ENCODE data around the gene RASSF5. TPM values are rescaled to one million over a fixed set of nuclear protein-coding genes. Genes with fewer than 3 reads are reported as not detected.
A peak's percentile ranks its signal among the peaks of the same experiment; 100 is the strongest.

RASSF5 gene
- total RNA-seq, result 220 and 221 TPM in 2 replicates

- intact Hi-C loops (cut with micrococcal nuclease), result loop anchor here (2.0 to 10.0 kb wide), 4 partner anchors 49 to 397 kb away; no protein-coding TSS in a partner anchor
- Mint-ChIP-seq H3K27ac (peak within 1 kb of the TSS; percentile 47), H3K36me3 (ENCODE audit: low read depth) (peaks cover 6% of the 10 kb centered on the region), H3K9me3 (no peaks in the 10 kb centered on the region), H3K4me3 (peak within 1 kb of the TSS; percentile 78), H3K27me3 (ENCODE audit: insufficient read depth) (peaks cover 17% of the 10 kb centered on the region), H3K4me1 (ENCODE audit: low read depth) (peaks cover 54% of the 10 kb centered on the region)
- DNase-seq (ENCODE audit: low spot score), result peak; percentile 82
These were observed at the start of gene RASSF5 for GRCh38 chr1:206507284-206508129. Gene RASSF5, plus strand, starts transcription at chr1:206507531. Its CDS starts 72 bp downstream, at chr1:206507603.

- Mint-ChIP-seq H3K27ac (peak overlapping the region; percentile 45), H3K4me3 (no peak overlapping the region), H3K36me3 (ENCODE audit: low read depth) (peaks cover 51% of the 10 kb centered on the region), H3K27me3 (ENCODE audit: insufficient read depth) (no peaks in the 10 kb centered on the region), H3K4me1 (ENCODE audit: low read depth) (peaks cover 47% of the 10 kb centered on the region), H3K9me3 (no peaks in the 10 kb centered on the region)
- intact Hi-C loops (cut with micrococcal nuclease), result no loop called here
- DNase-seq (ENCODE audit: low spot score), result no peak
These were observed 47.6 kb upstream of the RASSF5 start for GRCh38 chr1:206459703-206460102.

- H3K27me3 Mint-ChIP-seq (ENCODE audit: insufficient read depth), result no peaks in the 10 kb centered on the region
- intact Hi-C loops (cut with micrococcal nuclease), result no loop called here
- H3K27ac Mint-ChIP-seq, result no peak overlapping the region
- no peaks in the 10 kb centered on the region for H3K9me3 Mint-ChIP-seq
- peaks cover 41% of the 10 kb centered on the region for H3K36me3 Mint-ChIP-seq (ENCODE audit: low read depth)
- no peak for DNase-seq (ENCODE audit: low spot score)
- H3K4me3 Mint-ChIP-seq, result no peak overlapping the region
- peaks cover 50% of the 10 kb centered on the region for H3K4me1 Mint-ChIP-seq (ENCODE audit: low read depth)
These were observed 46.4 kb upstream of the RASSF5 start for GRCh38 chr1:206460836-206461426.

- Mint-ChIP-seq H3K27ac (no peak overlapping the region), H3K36me3 (ENCODE audit: low read depth) (peaks cover 36% of the 10 kb centered on the region), H3K27me3 (ENCODE audit: insufficient read depth) (no peaks in the 10 kb centered on the region), H3K4me1 (ENCODE audit: low read depth) (peaks cover 53% of the 10 kb centered on the region), H3K9me3 (no peaks in the 10 kb centered on the region), H3K4me3 (no peak overlapping the region)
- DNase-seq (ENCODE audit: low spot score), result peak; percentile 65
- intact Hi-C loops (cut with micrococcal nuclease), result loop anchor here (1.0 kb wide), 1 partner anchor 17 kb away; no protein-coding TSS in a partner anchor
These were observed 45.5 kb upstream of the RASSF5 start for GRCh38 chr1:206461602-206462455.

- Mint-ChIP-seq H3K27ac (peak overlapping the region; percentile 73), H3K27me3 (ENCODE audit: insufficient read depth) (no peaks in the 10 kb centered on the region), H3K36me3 (ENCODE audit: low read depth) (peaks cover 29% of the 10 kb centered on the region), H3K4me1 (ENCODE audit: low read depth) (peaks cover 60% of the 10 kb centered on the region), H3K9me3 (no peaks in the 10 kb centered on the region), H3K4me3 (peak overlapping the region; percentile 0)
- intact Hi-C loops (cut with micrococcal nuclease), result no loop called here
- DNase-seq (ENCODE audit: low spot score), result no peak
These were observed 44.2 kb upstream of the RASSF5 start for GRCh38 chr1:206463137-206463536.

GRCh38 chr1:206463911-206464310 lies 43.4 kb upstream of the RASSF5 start:
- Mint-ChIP-seq H3K27me3 (ENCODE audit: insufficient read depth) (no peaks in the 10 kb centered on the region), H3K27ac (peak overlapping the region; percentile 73)
- intact Hi-C loops (cut with micrococcal nuclease), result no loop called here

GRCh38 chr1:206464456-206464964 lies 42.8 kb upstream of the RASSF5 start:
- H3K36me3 Mint-ChIP-seq (ENCODE audit: low read depth), result peaks cover 20% of the 10 kb centered on the region
- H3K27ac Mint-ChIP-seq, result peak overlapping the region; percentile 55
- no peak overlapping the region for H3K4me3 Mint-ChIP-seq
- DNase-seq (ENCODE audit: low spot score), result no peak
- no peaks in the 10 kb centered on the region for H3K27me3 Mint-ChIP-seq (ENCODE audit: insufficient read depth)
- peaks cover 74% of the 10 kb centered on the region for H3K4me1 Mint-ChIP-seq (ENCODE audit: low read depth)
- no peaks in the 10 kb centered on the region for H3K9me3 Mint-ChIP-seq
- intact Hi-C loops (cut with micrococcal nuclease), result no loop called here

More at GRCh38 chr1:206463911-206464310, 43.4 kb upstream of the RASSF5 start:
- DNase-seq (ENCODE audit: low spot score), result no peak
- Mint-ChIP-seq H3K4me3 (no peak overlapping the region), H3K4me1 (ENCODE audit: low read depth) (peaks cover 68% of the 10 kb centered on the region), H3K9me3 (no peaks in the 10 kb centered on the region), H3K36me3 (ENCODE audit: low read depth) (peaks cover 22% of the 10 kb centered on the region)

GRCh38 chr1:206465951-206466350 lies 41.4 kb upstream of the RASSF5 start:
- Mint-ChIP-seq H3K27ac (peak overlapping the region; percentile 70), H3K27me3 (ENCODE audit: insufficient read depth) (no peaks in the 10 kb centered on the region), H3K36me3 (ENCODE audit: low read depth) (peaks cover 20% of the 10 kb centered on the region), H3K4me1 (ENCODE audit: low read depth) (peaks cover 83% of the 10 kb centered on the region), H3K9me3 (no peaks in the 10 kb centered on the region), H3K4me3 (peak overlapping the region; percentile 61)
- no peak for DNase-seq (ENCODE audit: low spot score)
- intact Hi-C loops (cut with micrococcal nuclease), result no loop called here

- H3K4me1 Mint-ChIP-seq (ENCODE audit: low read depth), result peaks cover 86% of the 10 kb centered on the region
- no peak for DNase-seq (ENCODE audit: low spot score)
- H3K27me3 Mint-ChIP-seq (ENCODE audit: insufficient read depth), result no peaks in the 10 kb centered on the region
- intact Hi-C loops (cut with micrococcal nuclease), result no loop called here
- peaks cover 18% of the 10 kb centered on the region for H3K36me3 Mint-ChIP-seq (ENCODE audit: low read depth)
- H3K27ac Mint-ChIP-seq, result peak overlapping the region; percentile 73
- H3K4me3 Mint-ChIP-seq, result peak overlapping the region; percentile 40
- H3K9me3 Mint-ChIP-seq, result no peaks in the 10 kb centered on the region
These were observed 40.3 kb upstream of the RASSF5 start for GRCh38 chr1:206466840-206467649.

- no peak for DNase-seq (ENCODE audit: low spot score)
- Mint-ChIP-seq H3K27ac (peak overlapping the region; percentile 73), H3K4me1 (ENCODE audit: low read depth) (peaks cover 87% of the 10 kb centered on the region), H3K9me3 (no peaks in the 10 kb centered on the region), H3K36me3 (ENCODE audit: low read depth) (peaks cover 23% of the 10 kb centered on the region), H3K27me3 (ENCODE audit: insufficient read depth) (no peaks in the 10 kb centered on the region), H3K4me3 (peak overlapping the region; percentile 27)
- intact Hi-C loops (cut with micrococcal nuclease), result no loop called here
These were observed 39.4 kb upstream of the RASSF5 start for GRCh38 chr1:206467915-206468314.

GRCh38 chr1:206468571-206468970 lies 38.8 kb upstream of the RASSF5 start:
- peak overlapping the region; percentile 73 for H3K27ac Mint-ChIP-seq
- no peaks in the 10 kb centered on the region for H3K9me3 Mint-ChIP-seq
- peak overlapping the region; percentile 98 for H3K4me3 Mint-ChIP-seq
- DNase-seq (ENCODE audit: low spot score), result no peak
- no peaks in the 10 kb centered on the region for H3K27me3 Mint-ChIP-seq (ENCODE audit: insufficient read depth)
- intact Hi-C loops (cut with micrococcal nuclease), result no loop called here
- peaks cover 27% of the 10 kb centered on the region for H3K36me3 Mint-ChIP-seq (ENCODE audit: low read depth)
- H3K4me1 Mint-ChIP-seq (ENCODE audit: low read depth), result peaks cover 87% of the 10 kb centered on the region
